ENCODE results near the gene SPTB.
"Not testable (repeated sequence)": the region's sequence is repeated elsewhere in the genome, so short reads cannot be mapped to it uniquely, and the experiment has no call there.

The SPTB gene

GRCh38 chr14:64806862-64807495 is 72.7 kb downstream of the SPTB start:
- Histone ChIP-seq H3K9ac (ENCODE audit: low read length) (no peak overlapping the region), H3K36me3 (ENCODE audit: control insufficient read depth, insufficient read depth, low read length) (no peaks in the 10 kb centered on the region), H3K9me3 (ENCODE audit: control insufficient read depth, low read length) (no peaks in the 10 kb centered on the region), H3K4me1 (ENCODE audit: control insufficient read depth, insufficient read depth, low read length) (peaks cover 8% of the 10 kb centered on the region), H3K27me3 (ENCODE audit: control insufficient read depth, insufficient read depth, low read length) (no peaks in the 10 kb centered on the region), H3K4me3 (ENCODE audit: low read length) (no peak overlapping the region)

- no peaks in the 10 kb centered on the region for H3K27me3 ChIP-seq (ENCODE audit: control insufficient read depth, insufficient read depth, low read length)
- H3K4me1 ChIP-seq (ENCODE audit: control insufficient read depth, insufficient read depth, low read length): peaks cover 8% of the 10 kb centered on the region
- H3K9me3 ChIP-seq (ENCODE audit: control insufficient read depth, low read length): no peaks in the 10 kb centered on the region
- no peak overlapping the region for H3K9ac ChIP-seq (ENCODE audit: low read length)
- H3K36me3 ChIP-seq (ENCODE audit: control insufficient read depth, insufficient read depth, low read length): no peaks in the 10 kb centered on the region
- H3K4me3 ChIP-seq (ENCODE audit: low read length): no peak overlapping the region
Observed at GRCh38 chr14:64806202-64806861, 73.4 kb downstream of the SPTB start.

- H3K9ac ChIP-seq (ENCODE audit: low read length); H3K4me1 ChIP-seq (ENCODE audit: control insufficient read depth, insufficient read depth, low read length); H3K36me3 ChIP-seq (ENCODE audit: control insufficient read depth, insufficient read depth, low read length); H3K4me3 ChIP-seq (ENCODE audit: low read length); H3K9me3 ChIP-seq (ENCODE audit: control insufficient read depth, low read length); H3K27me3 ChIP-seq (ENCODE audit: control insufficient read depth, insufficient read depth, low read length): not testable (repeated sequence)
Observed at GRCh38 chr14:64805646-64806045, 74.1 kb downstream of the SPTB start.

GRCh38 chr14:64804754-64805260 is 74.9 kb downstream of the SPTB start:
- Histone ChIP-seq H3K27me3 (ENCODE audit: control insufficient read depth, insufficient read depth, low read length) (no peaks in the 10 kb centered on the region), H3K9ac (ENCODE audit: low read length) (no peak overlapping the region), H3K36me3 (ENCODE audit: control insufficient read depth, insufficient read depth, low read length) (no peaks in the 10 kb centered on the region), H3K4me3 (ENCODE audit: low read length) (no peak overlapping the region), H3K9me3 (ENCODE audit: control insufficient read depth, low read length) (no peaks in the 10 kb centered on the region), H3K4me1 (ENCODE audit: control insufficient read depth, insufficient read depth, low read length) (peaks cover 8% of the 10 kb centered on the region)

GRCh38 chr14:64801800-64802199 is 77.9 kb downstream of the SPTB start:
- Histone ChIP-seq H3K9me3 (ENCODE audit: control insufficient read depth, low read length) (no peaks in the 10 kb centered on the region), H3K36me3 (ENCODE audit: control insufficient read depth, insufficient read depth, low read length) (no peaks in the 10 kb centered on the region), H3K9ac (ENCODE audit: low read length) (no peak overlapping the region), H3K4me3 (ENCODE audit: low read length) (no peak overlapping the region), H3K4me1 (ENCODE audit: control insufficient read depth, insufficient read depth, low read length) (peaks cover 5% of the 10 kb centered on the region), H3K27me3 (ENCODE audit: control insufficient read depth, insufficient read depth, low read length) (no peaks in the 10 kb centered on the region)

- no peak overlapping the region for H3K9ac ChIP-seq (ENCODE audit: low read length)
- no peaks in the 10 kb centered on the region for H3K27me3 ChIP-seq (ENCODE audit: control insufficient read depth, insufficient read depth, low read length)
- no peaks in the 10 kb centered on the region for H3K4me1 ChIP-seq (ENCODE audit: control insufficient read depth, insufficient read depth, low read length)
- no peaks in the 10 kb centered on the region for H3K9me3 ChIP-seq (ENCODE audit: control insufficient read depth, low read length)
- H3K4me3 ChIP-seq (ENCODE audit: low read length): no peak overlapping the region
- H3K36me3 ChIP-seq (ENCODE audit: control insufficient read depth, insufficient read depth, low read length): no peaks in the 10 kb centered on the region
Observed at GRCh38 chr14:64801046-64801445, 78.7 kb downstream of the SPTB start.

- no peaks in the 10 kb centered on the region for H3K36me3 ChIP-seq (ENCODE audit: control insufficient read depth, insufficient read depth, low read length)
- no peaks in the 10 kb centered on the region for H3K27me3 ChIP-seq (ENCODE audit: control insufficient read depth, insufficient read depth, low read length)
- H3K4me3 ChIP-seq (ENCODE audit: low read length): no peak overlapping the region
- H3K4me1 ChIP-seq (ENCODE audit: control insufficient read depth, insufficient read depth, low read length): no peaks in the 10 kb centered on the region
- H3K9ac ChIP-seq (ENCODE audit: low read length): no peak overlapping the region
- H3K9me3 ChIP-seq (ENCODE audit: control insufficient read depth, low read length): no peaks in the 10 kb centered on the region
Observed at GRCh38 chr14:64800000-64800399, 79.7 kb downstream of the SPTB start.

- no peaks in the 10 kb centered on the region for H3K27me3 ChIP-seq (ENCODE audit: control insufficient read depth, insufficient read depth, low read length)
- H3K4me1 ChIP-seq (ENCODE audit: control insufficient read depth, insufficient read depth, low read length): no peaks in the 10 kb centered on the region
- H3K9ac ChIP-seq (ENCODE audit: low read length): no peak overlapping the region
- H3K36me3 ChIP-seq (ENCODE audit: control insufficient read depth, insufficient read depth, low read length): no peaks in the 10 kb centered on the region
- H3K4me3 ChIP-seq (ENCODE audit: low read length): no peak overlapping the region
- H3K9me3 ChIP-seq (ENCODE audit: control insufficient read depth, low read length): no peaks in the 10 kb centered on the region
Observed at GRCh38 chr14:64799555-64799954, 80.2 kb downstream of the SPTB start.

GRCh38 chr14:64796369-64796768 is 83.3 kb downstream of the SPTB start:
- no peak overlapping the region for H3K9ac ChIP-seq (ENCODE audit: low read length)
- no peaks in the 10 kb centered on the region for H3K4me1 ChIP-seq (ENCODE audit: control insufficient read depth, insufficient read depth, low read length)
- H3K4me3 ChIP-seq (ENCODE audit: low read length): no peak overlapping the region
- H3K9me3 ChIP-seq (ENCODE audit: control insufficient read depth, low read length): no peaks in the 10 kb centered on the region
- no peaks in the 10 kb centered on the region for H3K36me3 ChIP-seq (ENCODE audit: control insufficient read depth, insufficient read depth, low read length)
- H3K27me3 ChIP-seq (ENCODE audit: control insufficient read depth, insufficient read depth, low read length): no peaks in the 10 kb centered on the region

- no peaks in the 10 kb centered on the region for H3K4me1 ChIP-seq (ENCODE audit: control insufficient read depth, insufficient read depth, low read length)
- no peaks in the 10 kb centered on the region for H3K27me3 ChIP-seq (ENCODE audit: control insufficient read depth, insufficient read depth, low read length)
- no peaks in the 10 kb centered on the region for H3K36me3 ChIP-seq (ENCODE audit: control insufficient read depth, insufficient read depth, low read length)
- no peaks in the 10 kb centered on the region for H3K9me3 ChIP-seq (ENCODE audit: control insufficient read depth, low read length)
- no peak overlapping the region for H3K4me3 ChIP-seq (ENCODE audit: low read length)
- H3K9ac ChIP-seq (ENCODE audit: low read length): no peak overlapping the region
Observed at GRCh38 chr14:64795921-64796320, 83.8 kb downstream of the SPTB start.

GRCh38 chr14:64795211-64795610 is 84.5 kb downstream of the SPTB start:
- no peak overlapping the region for H3K4me3 ChIP-seq (ENCODE audit: low read length)
- no peaks in the 10 kb centered on the region for H3K36me3 ChIP-seq (ENCODE audit: control insufficient read depth, insufficient read depth, low read length)
- H3K9ac ChIP-seq (ENCODE audit: low read length): no peak overlapping the region
- no peaks in the 10 kb centered on the region for H3K4me1 ChIP-seq (ENCODE audit: control insufficient read depth, insufficient read depth, low read length)
- H3K9me3 ChIP-seq (ENCODE audit: control insufficient read depth, low read length): no peaks in the 10 kb centered on the region
- no peaks in the 10 kb centered on the region for H3K27me3 ChIP-seq (ENCODE audit: control insufficient read depth, insufficient read depth, low read length)

GRCh38 chr14:64792871-64793560 is 86.7 kb downstream of the SPTB start:
- Histone ChIP-seq H3K4me3 (ENCODE audit: low read length) (no peak overlapping the region), H3K36me3 (ENCODE audit: control insufficient read depth, insufficient read depth, low read length) (no peaks in the 10 kb centered on the region), H3K4me1 (ENCODE audit: control insufficient read depth, insufficient read depth, low read length) (no peaks in the 10 kb centered on the region), H3K27me3 (ENCODE audit: control insufficient read depth, insufficient read depth, low read length) (no peaks in the 10 kb centered on the region), H3K9me3 (ENCODE audit: control insufficient read depth, low read length) (no peaks in the 10 kb centered on the region), H3K9ac (ENCODE audit: low read length) (no peak overlapping the region)
